ENCODE measurements around the gene GLI2.

- TF ChIP-seq CTCF (IDR thresholded peaks at IDR 0.05 in 2 of 3, conservative IDR thresholded peaks at IDR 0.05 in 1 of 3; ENCODE audit: insufficient read depth in 2 of 3, low read depth in 1 of 3, low read length in 3 of 3) (no peak), CCNT2 (IDR thresholded peaks at IDR 0.05; ENCODE audit: borderline replicate concordance, extremely low read depth, insufficient read length, low read depth, low read length) (no peak), MBD2 (IDR thresholded peaks at IDR 0.05; ENCODE audit: borderline replicate concordance, low read depth) (no peak), ZBTB1 (CRISPR knock-in tag; IDR thresholded peaks at IDR 0.05; ENCODE audit: borderline replicate concordance, low read depth) (no peak), POLR2AphosphoS2 (IDR thresholded peaks at IDR 0.05; ENCODE audit: low read length) (no peak), POLR2A (conservative IDR thresholded peaks at IDR 0.05) (no peak), EP300 (IDR thresholded peaks at IDR 0.05; ENCODE audit: low read length) (no peak)
- TF ChIP-seq, protein P1, sequence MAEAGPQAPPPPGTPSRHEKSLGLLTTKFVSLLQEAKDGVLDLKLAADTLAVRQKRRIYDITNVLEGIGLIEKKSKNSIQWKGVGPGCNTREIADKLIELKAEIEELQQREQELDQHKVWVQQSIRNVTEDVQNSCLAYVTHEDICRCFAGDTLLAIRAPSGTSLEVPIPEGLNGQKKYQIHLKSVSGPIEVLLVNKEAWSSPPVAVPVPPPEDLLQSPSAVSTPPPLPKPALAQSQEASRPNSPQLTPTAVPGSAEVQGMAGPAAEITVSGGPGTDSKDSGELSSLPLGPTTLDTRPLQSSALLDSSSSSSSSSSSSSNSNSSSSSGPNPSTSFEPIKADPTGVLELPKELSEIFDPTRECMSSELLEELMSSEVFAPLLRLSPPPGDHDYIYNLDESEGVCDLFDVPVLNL (CRISPR knock-in tag; IDR thresholded peaks at IDR 0.05; ENCODE audit: low read depth), result no peak
Measured at GRCh38 chr2:120729406-120730399, 6.0 kb upstream of the GLI2 start.

All from K562 (cell line).